Stimulated activated CD4-positive, alpha-beta T cell treated with anti-CD3 and anti-CD28 coated beads, Interleukin-4, amount 100 ng/mL, for 4 hours (primary cell): Measurements from ENCODE around the gene IL17REL.
"Not testable (repeated sequence)": the region's sequence is repeated elsewhere in the genome, so short reads cannot be mapped to it uniquely, and the experiment has no call there.

Source experiments
- DNase-seq, 2 experiments: peaks; one replicate each; pipeline ENCODE4 v3.0.0-alpha.2; 2020

IL17REL gene

GRCh38 chr22:49983148-49984042 lies 29.2 kb downstream of the IL17REL start:
- DNase-seq: peak; percentile 34 to 61

- not testable (repeated sequence) for DNase-seq
Measured at GRCh38 chr22:49981799-49982198, 30.8 kb downstream of the IL17REL start.

- peak in 1 of 2 experiments; percentile 42 for DNase-seq
Measured at GRCh38 chr22:49979587-49980264, 32.8 kb downstream of the IL17REL start.

GRCh38 chr22:49977578-49977977 lies 35.0 kb downstream of the IL17REL start:
- DNase-seq: no peak

- DNase-seq: peak; percentile 49 to 83
Measured at GRCh38 chr22:49976439-49977175, 36.0 kb downstream of the IL17REL start.

GRCh38 chr22:49975543-49976389 lies 36.8 kb downstream of the IL17REL start:
- DNase-seq: peak; percentile 62 to 76

GRCh38 chr22:49973018-49973961 lies 39.3 kb downstream of the IL17REL start:
- no peak for DNase-seq

GRCh38 chr22:49972163-49973017 lies 40.2 kb downstream of the IL17REL start:
- DNase-seq: peak; percentile 24 to 40

GRCh38 chr22:49971232-49972162 lies 41.1 kb downstream of the IL17REL start:
- DNase-seq: peak; percentile 79 to 87

GRCh38 chr22:49970528-49971231 lies 41.9 kb downstream of the IL17REL start:
- peak; percentile 94 to 99 for DNase-seq

GRCh38 chr22:49969751-49970527 lies 42.6 kb downstream of the IL17REL start:
- no peak for DNase-seq

GRCh38 chr22:49968831-49969661 lies 43.5 kb downstream of the IL17REL start:
- DNase-seq: no peak

GRCh38 chr22:49968313-49968830 lies 44.2 kb downstream of the IL17REL start:
- DNase-seq: no peak

- DNase-seq: no peak
Measured at GRCh38 chr22:49967706-49968208, 44.8 kb downstream of the IL17REL start.

GRCh38 chr22:49966774-49967705 lies 45.5 kb downstream of the IL17REL start:
- peak; percentile 27 to 36 for DNase-seq
